A549 (cell line): ENCODE measurements around the gene CERS6. TPM values are rescaled to one million over a fixed set of nuclear protein-coding genes. Genes with fewer than 3 reads are reported as not detected.

Experiments
- ATAC-seq, 2 experiments: fragments of 200-7000 bp in 1 of 2; fragments of >200 bp in 1 of 2; cut with Nextera tagmentation in 1 of 2; cut with Tn5 transposase in 1 of 2; 3 replicates each; pipeline versions ENCODE4 v1.8.0 to v1.9.1; 2018 to 2020; ENCODE audit warnings: mild to moderate bottlenecking in 1 of 2, moderate library complexity in 1 of 2
- CTCF ChIA-PET: fragments of 300-600 bp; sonication (Branson Sonifier 250); formaldehyde crosslinking; extraction: SDS; loops from one replicate; lab custom pipeline; 2021; ENCODE audit warnings: antibody characterized with exemption, inconsistent platforms; lab: Yijun Ruan, JAX
- POLR2A ChIA-PET: fragments of 350-600 bp; formaldehyde crosslinking; extraction: SDS; loops from one replicate; lab custom pipeline; 2021; ENCODE audit warnings: antibody characterized with exemption, inconsistent platforms; lab: Yijun Ruan, JAX
- DNase-seq, 2 experiments: peaks; one replicate each; pipeline versions ENCODE4 v3.0.0 to v3.0.0-alpha.2; 2011 to 2016; ENCODE audit warnings: low read depth in 1 of 2, low spot score in 1 of 2
- FAIRE-seq: peaks from 2 replicates; lab custom pipeline; 2011; peaks lifted over from hg19 to GRCh38; lab: Jason Lieb, UNC
- H3K27ac ChIP-seq, 2 experiments: fragments of >200 bp; sonication (Bioruptor Twin); formaldehyde crosslinking; 3 replicates each; pipeline ENCODE4 v1.5.1; 2016 to 2017
- H3K4me1 ChIP-seq: fragments of >200 bp; sonication (Bioruptor Twin); formaldehyde crosslinking; 3 replicates; pipeline ENCODE4 v1.6.1; 2016
- H3K4me2 ChIP-seq: fragments of >200 bp; sonication (Bioruptor Twin); formaldehyde crosslinking; 3 replicates; pipeline ENCODE4 v1.6.1; 2016
- H3K4me3 ChIP-seq: fragments of >200 bp; sonication (Bioruptor Twin); formaldehyde crosslinking; 3 replicates; pipeline ENCODE4 v1.5.1; 2016
- H3K9me3 ChIP-seq: fragments of >200 bp; sonication (Bioruptor Twin); formaldehyde crosslinking; 3 replicates; pipeline ENCODE4 v1.6.1; 2016
- CBX8 ChIP-seq: fragments of 200-600 bp; sonication (generic); IDR thresholded peaks from 2 replicates; pipeline ENCODE4 v1.6.1; 2016
- ELK1 ChIP-seq: fragments of 150-350 bp; IDR thresholded peaks from 2 replicates; pipeline ENCODE4 v1.6.1; 2014; ENCODE audit warnings: low read depth, mild to moderate bottlenecking, low read length
- FOSB ChIP-seq: fragments of 250-450 bp; sonication (Bioruptor Pico); IDR thresholded peaks from 2 replicates; pipeline ENCODE4 v1.5.0; 2020; ENCODE audit warnings: mild to moderate bottlenecking, moderate library complexity
- FOSL2 ChIP-seq, 2 experiments: fragments of 450-650 bp in 1 of 2; fragments of >200 bp in 1 of 2; sonication (Bioruptor Twin) in 1 of 2; formaldehyde crosslinking; IDR thresholded peaks; 2 replicates each; pipeline versions ENCODE4 v1.5.0 to v1.6.1; 2016 to 2020; ENCODE audit warnings: mild to moderate bottlenecking in 1 of 2, moderate library complexity in 1 of 2
- HES2 ChIP-seq: fragments of >200 bp; sonication (Bioruptor Twin); formaldehyde crosslinking; IDR thresholded peaks from 2 replicates; pipeline ENCODE4 v1.6.1; 2016
- HOXA7 ChIP-seq: fragments of 250-450 bp; sonication (Bioruptor Pico); IDR thresholded peaks from 2 replicates; pipeline ENCODE4 v1.5.0; 2020; ENCODE audit warnings: mild to moderate bottlenecking, moderate library complexity
- HOXB5 ChIP-seq: fragments of 250-450 bp; sonication (Bioruptor Pico); IDR thresholded peaks from 2 replicates; pipeline ENCODE4 v1.5.0; 2020; ENCODE audit warnings: mild to moderate bottlenecking, moderate library complexity
- JUN ChIP-seq, 2 experiments: fragments of >200 bp; sonication (Bioruptor Twin); formaldehyde crosslinking; IDR thresholded peaks; 2 replicates in 1 of 2; 3 replicates in 1 of 2; pipeline ENCODE4 v1.6.1; 2016 to 2017
- JUNB ChIP-seq: fragments of >200 bp; sonication (Bioruptor Twin); formaldehyde crosslinking; IDR thresholded peaks from 2 replicates; pipeline ENCODE4 v1.6.1; 2016
- MAFK ChIP-seq: fragments of 450-650 bp; IDR thresholded peaks from 2 replicates; pipeline ENCODE4 v1.6.1; 2014; ENCODE audit not compliant: partially characterized antibody
- MAZ ChIP-seq: fragments of 150-350 bp; IDR thresholded peaks from 2 replicates; pipeline ENCODE4 v1.6.1; 2014; ENCODE audit warnings: antibody characterized with exemption, low read depth, low read length, borderline replicate concordance
- PHF8 ChIP-seq: fragments of 200-600 bp; sonication (generic); IDR thresholded peaks from 2 replicates; pipeline ENCODE4 v1.6.1; 2016; ENCODE audit warnings: low read depth, mild to moderate bottlenecking, antibody characterized with exemption, moderate library complexity, borderline replicate concordance
- POLR2A ChIP-seq: IDR thresholded peaks from 2 replicates; pipeline ENCODE4 v1.6.1; 2012; ENCODE audit warnings: mild to moderate bottlenecking, low read length
- RCOR1 ChIP-seq: fragments of 150-350 bp; IDR thresholded peaks from 2 replicates; pipeline ENCODE4 v1.6.1; 2014; ENCODE audit warnings: antibody characterized with exemption, low read length, low read depth
- REST ChIP-seq: fragments of 200-600 bp; sonication (generic); IDR thresholded peaks from 2 replicates; pipeline ENCODE4 v1.6.1; 2016; ENCODE audit warnings: antibody characterized with exemption, mild to moderate bottlenecking, moderate library complexity
- SMC3 ChIP-seq: fragments of >200 bp; sonication (Bioruptor Twin); formaldehyde crosslinking; IDR thresholded peaks from 3 replicates; pipeline ENCODE4 v1.6.1; 2018; ENCODE audit warnings: inconsistent platforms
- TP53 ChIP-seq: fragments of 250-450 bp; sonication (Bioruptor Pico); IDR thresholded peaks from 2 replicates; pipeline ENCODE4 v1.5.0; 2021; ENCODE audit warnings: mild to moderate bottlenecking, moderate library complexity
- ZC3H11A ChIP-seq: fragments of 450-650 bp; IDR thresholded peaks from 2 replicates; pipeline ENCODE4 v1.6.1; 2014; ENCODE audit warnings: antibody characterized with exemption, mild to moderate bottlenecking
- WGBS: methylation state at CpG from one replicate; pipeline ENCODE4 v1.1.6; 2017; ENCODE audit errors: missing lambda C conversion rate; 5-methylcytosine and 5-hydroxymethylcytosine counted together
- polyA plus RNA-seq, 4 experiments: library from polyadenylated mRNA; depleted of rRNA in 3 of 4; stranded (reverse); fragments of >200 nt; fragmentation: RNase III in 1 of 4; extraction: RNeasy Plus Mini Kit Qiagen cat#74134 plus additional on column Dnase treatment in 1 of 4; gene quantifications; 2 replicates in 3 of 4; 3 replicates in 1 of 4; pipeline ENCODE4 v1.2.3, GENCODE V29; 2011 to 2017
- TF ChIP-seq, protein P1 (sequence below): fragments of 250-450 bp; sonication (Bioruptor Pico); IDR thresholded peaks from 2 replicates; pipeline ENCODE4 v1.5.0; 2021; ENCODE audit warnings: mild to moderate bottlenecking, moderate library complexity, borderline replicate concordance
- TF ChIP-seq, protein P2 (sequence below): fragments of 450-650 bp; IDR thresholded peaks from 2 replicates; pipeline ENCODE4 v1.6.1; 2014; ENCODE audit warnings: antibody characterized with exemption

CERS6 gene
- polyA plus RNA-seq, 2 of the 4 experiments (the other 2 are of a cell fraction): 12.0 to 16.9 TPM

DNA sequence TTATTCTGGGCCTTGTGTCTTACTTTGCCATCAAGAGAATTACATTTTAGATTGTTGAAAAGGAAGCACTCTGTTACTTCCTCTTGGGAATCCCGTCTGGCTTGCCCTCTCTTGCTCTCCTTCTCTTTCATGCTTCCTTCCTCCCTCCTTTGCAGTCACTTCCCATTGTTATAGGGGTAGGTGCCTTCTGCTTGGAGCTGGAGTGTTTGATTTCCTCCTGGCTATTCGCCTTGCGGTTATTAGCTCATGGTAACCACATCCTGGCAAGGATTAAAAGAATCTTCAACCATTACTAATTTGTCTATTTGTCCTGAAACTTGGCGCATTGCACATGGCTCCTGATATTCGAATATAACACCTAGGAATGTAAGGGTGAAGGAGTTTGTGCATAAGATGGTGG, 115.0 kb downstream of the CERS6 start:
- WGBS: 94% methylated on average over 5 of the region's 5 CpGs
- CTCF ChIA-PET: no interaction called here
- POLR2A ChIA-PET: no interaction called here
- no peak overlapping the region for H3K27ac ChIP-seq
- DNase-seq (no peak), FAIRE-seq (no peak), ATAC-seq (no peak)
- H3K4me1 ChIP-seq: no peaks in the 10 kb centered on the region
- H3K4me3 ChIP-seq: no peak overlapping the region
- no peaks in the 10 kb centered on the region for H3K9me3 ChIP-seq
- TF ChIP-seq ZC3H11A: no peak
- TF ChIP-seq FOSL2 (IDR thresholded peaks at IDR 0.05): no peak
- no peak for TF ChIP-seq FOSL2 (CRISPR knock-in tag; IDR thresholded peaks at IDR 0.05)
- no peak for TF ChIP-seq FOSB (CRISPR knock-in tag)
- no peak for TF ChIP-seq TP53
- TF ChIP-seq ELK1: no peak
- no peak for TF ChIP-seq POLR2A
- no peak for TF ChIP-seq JUNB
- TF ChIP-seq JUN (IDR thresholded peaks at IDR 0.05): no peak
- no peak for TF ChIP-seq CBX8
- no peak for TF ChIP-seq RCOR1
- no peak overlapping the region for H3K4me2 ChIP-seq

- Histone ChIP-seq H3K4me1 (no peaks in the 10 kb centered on the region), H3K27ac (no peak overlapping the region), H3K9me3 (no peaks in the 10 kb centered on the region), H3K4me2 (no peak overlapping the region), H3K4me3 (no peak overlapping the region)
- CTCF ChIA-PET: no interaction called here
- DNase-seq (no peak), FAIRE-seq (no peak), ATAC-seq (no peak)
- TF ChIP-seq HES2 (no peak), FOSL2 (IDR thresholded peaks at IDR 0.05) (no peak), FOSL2 (CRISPR knock-in tag; IDR thresholded peaks at IDR 0.05) (no peak), MAFK (peak; percentile 32)
- 100% methylated on average over 1 of the region's 1 CpG for WGBS
- POLR2A ChIA-PET: no interaction called here
These were observed 117.2 kb downstream of the CERS6 start for GRCh38 chr2:168573128-168573903.

DNA sequence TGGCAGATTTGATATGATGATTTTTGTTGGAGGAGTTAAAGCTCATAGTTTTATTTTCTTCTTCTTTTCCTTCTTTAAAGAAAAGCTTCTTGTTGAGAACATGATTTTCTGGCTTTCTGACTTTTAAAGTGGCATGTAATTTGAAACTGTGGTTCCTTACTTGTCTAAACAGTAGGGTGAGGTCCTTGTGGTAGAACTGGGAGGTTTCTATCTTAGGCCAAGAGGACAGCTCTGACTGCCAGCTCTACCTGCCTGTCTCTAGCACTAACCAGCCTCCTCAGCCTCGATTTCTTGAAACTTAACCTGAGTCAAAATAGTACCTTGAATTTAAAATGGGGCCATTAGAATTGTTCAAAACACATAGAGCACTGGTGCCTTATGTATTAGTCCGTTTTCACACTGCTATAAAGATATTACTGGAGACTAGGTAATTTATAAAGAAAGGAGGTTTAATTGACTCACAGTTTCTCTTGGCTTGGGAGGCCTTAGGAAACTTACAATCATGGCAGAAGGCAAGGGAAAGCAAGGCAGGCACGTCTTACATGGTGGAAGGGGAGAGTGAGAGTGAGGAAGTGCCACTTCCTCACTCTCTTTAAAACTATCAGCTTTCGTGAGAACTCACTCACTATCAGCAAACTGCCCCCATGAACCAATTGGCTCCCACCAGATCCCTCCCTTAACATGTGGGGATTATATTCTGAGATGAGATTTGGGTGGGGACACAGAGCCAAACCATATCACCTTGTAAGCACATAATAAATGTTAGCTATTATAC, 119.0 kb downstream of the CERS6 start:
- no peaks in the 10 kb centered on the region for H3K9me3 ChIP-seq
- ChIA-PET POLR2A (no interaction called here), CTCF (no interaction called here)
- FAIRE-seq (no peak), DNase-seq (no peak), ATAC-seq (no peak)
- no peaks in the 10 kb centered on the region for H3K4me1 ChIP-seq
- no peak for TF ChIP-seq HOXA7
- TF ChIP-seq, protein P1, sequence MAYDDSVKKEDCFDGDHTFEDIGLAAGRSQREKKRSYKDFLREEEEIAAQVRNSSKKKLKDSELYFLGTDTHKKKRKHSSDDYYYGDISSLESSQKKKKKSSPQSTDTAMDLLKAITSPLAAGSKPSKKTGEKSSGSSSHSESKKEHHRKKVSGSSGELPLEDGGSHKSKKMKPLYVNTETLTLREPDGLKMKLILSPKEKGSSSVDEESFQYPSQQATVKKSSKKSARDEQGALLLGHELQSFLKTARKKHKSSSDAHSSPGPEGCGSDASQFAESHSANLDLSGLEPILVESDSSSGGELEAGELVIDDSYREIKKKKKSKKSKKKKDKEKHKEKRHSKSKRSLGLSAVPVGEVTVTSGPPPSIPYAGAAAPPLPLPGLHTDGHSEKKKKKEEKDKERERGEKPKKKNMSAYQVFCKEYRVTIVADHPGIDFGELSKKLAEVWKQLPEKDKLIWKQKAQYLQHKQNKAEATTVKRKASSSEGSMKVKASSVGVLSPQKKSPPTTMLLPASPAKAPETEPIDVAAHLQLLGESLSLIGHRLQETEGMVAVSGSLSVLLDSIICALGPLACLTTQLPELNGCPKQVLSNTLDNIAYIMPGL: no peak
- no peak overlapping the region for H3K27ac ChIP-seq
- no peak overlapping the region for H3K4me3 ChIP-seq
- H3K4me2 ChIP-seq: no peak overlapping the region
- 80% methylated on average over 4 of the region's 4 CpGs for WGBS

DNA sequence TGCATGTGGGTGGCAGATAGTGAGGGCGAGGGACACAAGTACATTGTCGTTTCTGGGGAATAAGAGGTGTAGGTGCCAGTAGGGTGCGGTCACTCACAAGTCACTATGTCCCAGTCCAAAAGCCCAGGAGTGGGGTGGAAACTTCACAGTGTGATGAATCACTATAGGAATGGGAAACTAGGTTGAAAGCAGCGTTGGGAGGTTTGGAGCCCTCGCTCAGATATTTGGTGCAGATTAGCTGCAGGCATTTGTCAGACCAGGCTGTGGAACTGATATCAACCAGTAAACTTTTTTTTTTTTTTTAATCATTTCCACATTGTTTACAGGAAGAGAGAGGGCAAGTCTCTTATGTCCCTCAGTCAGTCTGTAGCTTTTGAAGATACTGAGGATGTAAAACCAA, 121.8 kb downstream of the CERS6 start:
- no peak for FAIRE-seq
- no peak overlapping the region for H3K4me2 ChIP-seq
- ChIA-PET POLR2A (no interaction called here), CTCF (no interaction called here)
- ATAC-seq: no peak
- peaks cover 3% of the 10 kb centered on the region; the same call in 2 of the 3 replicates for H3K4me1 ChIP-seq
- DNase-seq: no peak
- H3K27ac ChIP-seq: no peak overlapping the region
- H3K4me3 ChIP-seq: no peak overlapping the region
- WGBS: 75% methylated on average over 5 of the region's 5 CpGs
- H3K9me3 ChIP-seq: no peaks in the 10 kb centered on the region
- TF ChIP-seq, protein P2, sequence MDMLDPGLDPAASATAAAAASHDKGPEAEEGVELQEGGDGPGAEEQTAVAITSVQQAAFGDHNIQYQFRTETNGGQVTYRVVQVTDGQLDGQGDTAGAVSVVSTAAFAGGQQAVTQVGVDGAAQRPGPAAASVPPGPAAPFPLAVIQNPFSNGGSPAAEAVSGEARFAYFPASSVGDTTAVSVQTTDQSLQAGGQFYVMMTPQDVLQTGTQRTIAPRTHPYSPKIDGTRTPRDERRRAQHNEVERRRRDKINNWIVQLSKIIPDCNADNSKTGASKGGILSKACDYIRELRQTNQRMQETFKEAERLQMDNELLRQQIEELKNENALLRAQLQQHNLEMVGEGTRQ: no peak
- no peak for TF ChIP-seq SMC3
- no peak for TF ChIP-seq HES2
- no peak for TF ChIP-seq ZC3H11A
- TF ChIP-seq HOXB5 (CRISPR knock-in tag): no peak
- TF ChIP-seq REST: no peak
- no peak for TF ChIP-seq HOXA7
- TF ChIP-seq MAZ: no peak
- TF ChIP-seq PHF8: no peak
